GM23248 (cell line): ENCODE data around the gene SPINK4. TPM values are rescaled to one million over a fixed set of nuclear protein-coding genes. Genes with fewer than 3 reads are reported as not detected.

ENCODE experiments used
- DNase-seq: peaks from one replicate; pipeline ENCODE4 v3.0.0-alpha.2; 2015
- H2AFZ ChIP-seq: fragments of 200-600 bp; sonication (generic); 2 replicates; pipeline ENCODE4 v1.6.1; 2016; ENCODE audit warnings: antibody characterized with exemption
- H3F3A ChIP-seq: fragments of 200-600 bp; sonication (generic); 2 replicates; pipeline ENCODE4 v1.6.1; 2016; ENCODE audit warnings: mild to moderate bottlenecking, antibody characterized with exemption, mixed run types; ENCODE audit not compliant: insufficient read depth
- H3K27ac ChIP-seq: fragments of 200-600 bp; sonication (generic); 2 replicates; pipeline ENCODE4 v1.5.1; 2016; ENCODE audit warnings: mild to moderate bottlenecking
- H3K27me3 ChIP-seq: fragments of 200-600 bp; sonication (generic); replicated peaks from 2 replicates; pipeline ENCODE4 v1.6.1; 2016; ENCODE audit warnings: mild to moderate bottlenecking; ENCODE audit not compliant: insufficient read depth
- H3K36me3 ChIP-seq: fragments of 200-600 bp; sonication (generic); 2 replicates; pipeline ENCODE4 v1.6.1; 2016; ENCODE audit warnings: low read depth, mild to moderate bottlenecking
- H3K4me1 ChIP-seq: fragments of 200-600 bp; sonication (generic); 2 replicates; pipeline ENCODE4 v1.6.1; 2016; ENCODE audit warnings: mild to moderate bottlenecking; ENCODE audit not compliant: insufficient read depth
- H3K4me2 ChIP-seq: fragments of 200-600 bp; sonication (generic); one replicate; pipeline ENCODE4 v1.6.1; 2016; ENCODE audit warnings: mild to moderate bottlenecking; ENCODE audit not compliant: unreplicated experiment
- H3K4me3 ChIP-seq: fragments of 200-600 bp; sonication (generic); 2 replicates; pipeline ENCODE4 v1.5.1; 2016; ENCODE audit warnings: mild to moderate bottlenecking
- H3K79me2 ChIP-seq: fragments of 200-600 bp; sonication (generic); 2 replicates; pipeline ENCODE4 v1.6.1; 2016; ENCODE audit warnings: mild to moderate bottlenecking; ENCODE audit not compliant: insufficient read depth
- H3K9ac ChIP-seq: fragments of 200-600 bp; sonication (generic); 2 replicates; pipeline ENCODE4 v1.6.1; 2016; ENCODE audit warnings: mild to moderate bottlenecking
- H3K9me2 ChIP-seq: fragments of 200-600 bp; sonication (generic); 2 replicates; pipeline ENCODE4 v1.6.1; 2016; ENCODE audit warnings: mixed run types, mild to moderate bottlenecking, moderate library complexity; ENCODE audit not compliant: insufficient read depth
- H3K9me3 ChIP-seq: fragments of 200-600 bp; sonication (generic); one replicate; pipeline ENCODE4 v1.6.1; 2017; ENCODE audit warnings: low read depth
- H4K20me1 ChIP-seq: fragments of 200-600 bp; sonication (generic); 2 replicates; pipeline ENCODE4 v1.6.0; 2016; ENCODE audit not compliant: insufficient read depth
- EZH2 ChIP-seq: fragments of 200-600 bp; sonication (generic); IDR thresholded peaks from 2 replicates; pipeline ENCODE4 v1.6.1; 2018; ENCODE audit warnings: antibody characterized with exemption, mild to moderate bottlenecking; ENCODE audit not compliant: insufficient read depth, poor library complexity, severe bottlenecking
- EZH2phosphoT487 ChIP-seq: fragments of 200-600 bp; sonication (generic); IDR thresholded peaks from 2 replicates; pipeline ENCODE4 v1.6.1; 2018; ENCODE audit warnings: antibody characterized with exemption, moderate library complexity, mild to moderate bottlenecking, low read depth; ENCODE audit not compliant: insufficient read depth
- WGBS, 2 experiments: methylation state at CpG; one replicate each; pipeline ENCODE4 v1.1.6; 2015 to 2017; ENCODE audit warnings: low lambda C conversion rate in 2 of 2, low coverage in 1 of 2; ENCODE audit errors: missing lambda C conversion rate in 2 of 2; 5-methylcytosine and 5-hydroxymethylcytosine counted together
- in situ Hi-C: fragments of 300-500 bp; cut with MboI; formaldehyde crosslinking; loops from 2 replicates; pipeline ENCODE4 v1.15.0; 2020
- polyA plus RNA-seq: library from polyadenylated mRNA; unstranded; fragments of >200 nt; fragmentation: Nextera tagmentation; extraction: Ambion mirVana; gene quantifications from 2 replicates; pipeline ENCODE4 v1.2.1, GENCODE V29; 2016
- total RNA-seq: library from RNA; depleted of rRNA; stranded (reverse); fragments of >200 nt; shearing (Covaris generic); gene quantifications from 2 replicates; pipeline ENCODE4 v1.2.3, GENCODE V29; 2014

Gene SPINK4
- total and polyA plus RNA-seq, 2 experiments from 2014 or later: not detected

GRCh38 chr9:33227008-33227398 lies 13.0 kb upstream of the SPINK4 start:
- Histone ChIP-seq H3K9ac (no peak overlapping the region), H4K20me1 (no peaks in the 10 kb centered on the region), H3K4me2 (no peak overlapping the region), H3K79me2 (no peaks in the 10 kb centered on the region), H3K9me3 (no peaks in the 10 kb centered on the region), H3K4me1 (peaks cover 5% of the 10 kb centered on the region), H2AFZ (no peak overlapping the region), H3K27me3 (no peaks in the 10 kb centered on the region), H3K27ac (no peak overlapping the region), H3K9me2 (no peaks in the 10 kb centered on the region), H3F3A (no peaks in the 10 kb centered on the region), H3K4me3 (no peak overlapping the region), H3K36me3 (no peaks in the 10 kb centered on the region)
- WGBS, 2 experiments: 75 to 79% methylated on average over 10 of the region's 10 CpGs
- in situ Hi-C loops: loop anchor here (5.0 kb wide), 1 partner anchor 145 kb away; no protein-coding TSS in a partner anchor
- DNase-seq: no peak
- TF ChIP-seq EZH2phosphoT487 (no peak), EZH2 (no peak)

GRCh38 chr9:33227741-33228140 lies 12.2 kb upstream of the SPINK4 start:
- H3K9me2 ChIP-seq: no peaks in the 10 kb centered on the region
- no peaks in the 10 kb centered on the region for H3F3A ChIP-seq
- TF ChIP-seq EZH2 (no peak), EZH2phosphoT487 (no peak)
- WGBS, 2 experiments: 70 to 73% methylated on average over 8 of the region's 8 CpGs
- no peaks in the 10 kb centered on the region for H4K20me1 ChIP-seq
- H3K4me2 ChIP-seq: no peak overlapping the region
- no peak overlapping the region for H3K9ac ChIP-seq
- no peak overlapping the region for H3K4me3 ChIP-seq
- DNase-seq: no peak
- no peak overlapping the region for H2AFZ ChIP-seq
- H3K27ac ChIP-seq: no peak overlapping the region
- H3K36me3 ChIP-seq: no peaks in the 10 kb centered on the region
- no peaks in the 10 kb centered on the region for H3K27me3 ChIP-seq
- peaks cover 5% of the 10 kb centered on the region for H3K4me1 ChIP-seq
- H3K79me2 ChIP-seq: no peaks in the 10 kb centered on the region
- H3K9me3 ChIP-seq: no peaks in the 10 kb centered on the region
- in situ Hi-C loops: loop anchor here (5.0 kb wide), 1 partner anchor 145 kb away; no protein-coding TSS in a partner anchor

- H3K9me2 ChIP-seq: no peaks in the 10 kb centered on the region
- no peaks in the 10 kb centered on the region for H3K27me3 ChIP-seq
- DNase-seq: no peak
- H3F3A ChIP-seq: no peaks in the 10 kb centered on the region
- no peaks in the 10 kb centered on the region for H3K36me3 ChIP-seq
- no peak overlapping the region for H3K27ac ChIP-seq
- WGBS, 2 experiments: 63 to 66% methylated on average over 4 of the region's 4 CpGs
- peaks cover 6% of the 10 kb centered on the region for H3K4me1 ChIP-seq
- in situ Hi-C loops: loop anchor here (5.0 kb wide), 1 partner anchor 146 kb away; no protein-coding TSS in a partner anchor
- H3K4me2 ChIP-seq: no peak overlapping the region
- H3K9ac ChIP-seq: no peak overlapping the region
- no peaks in the 10 kb centered on the region for H3K79me2 ChIP-seq
- H2AFZ ChIP-seq: no peak overlapping the region
- H3K4me3 ChIP-seq: no peak overlapping the region
- no peak for TF ChIP-seq EZH2phosphoT487
- TF ChIP-seq EZH2: no peak
- H4K20me1 ChIP-seq: no peaks in the 10 kb centered on the region
- no peaks in the 10 kb centered on the region for H3K9me3 ChIP-seq
These were observed 11.4 kb upstream of the SPINK4 start for GRCh38 chr9:33228606-33229005.

GRCh38 chr9:33229359-33230114 lies 10.4 kb upstream of the SPINK4 start:
- Histone ChIP-seq H3F3A (no peaks in the 10 kb centered on the region), H4K20me1 (no peaks in the 10 kb centered on the region), H3K4me2 (no peak overlapping the region), H3K4me3 (no peak overlapping the region), H3K9ac (no peak overlapping the region), H3K9me3 (no peaks in the 10 kb centered on the region), H2AFZ (no peak overlapping the region), H3K9me2 (no peaks in the 10 kb centered on the region), H3K27ac (no peak overlapping the region), H3K4me1 (peaks cover 15% of the 10 kb centered on the region), H3K79me2 (no peaks in the 10 kb centered on the region), H3K36me3 (no peaks in the 10 kb centered on the region), H3K27me3 (no peaks in the 10 kb centered on the region)
- 64 to 66% methylated on average over 9 of the region's 9 CpGs for WGBS, 2 experiments
- in situ Hi-C loops: loop anchor here (5.0 kb wide), 1 partner anchor 147 kb away; no protein-coding TSS in a partner anchor
- DNase-seq: no peak
- TF ChIP-seq EZH2phosphoT487 (no peak), EZH2 (no peak)
